Gastrocnemius medialis (tissue), 4 donors: ENCODE measurements around the gene LAMC3. TPM values are rescaled to one million over a fixed set of nuclear protein-coding genes. Genes with fewer than 3 reads are reported as not detected.

Experiments used
- ATAC-seq, 2 donors: fragments of 150-250 bp; one replicate each; pipeline ENCODE4 v1.9.1; 2016
- DNase-seq, 2 donors: peaks; one replicate each; pipeline ENCODE4 v3.0.0-alpha.2; 2019
- H3K27ac ChIP-seq, 4 donors: fragments of 200-600 bp; sonication (generic); 1 replicate in 1 of 4; 2 replicates in 3 of 4; pipeline ENCODE4 v1.5.1; 2016 to 2018; ENCODE audit warnings: mild to moderate bottlenecking in 2 of 4, moderate library complexity in 1 of 4
- H3K27me3 ChIP-seq, 3 donors: fragments of 200-600 bp; sonication (generic) in 2 of 3; 1 replicate in 1 of 3; 2 replicates in 2 of 3; pipeline versions ENCODE4 v1.5.1 to v1.6.0; 2016 to 2019; ENCODE audit warnings: mild to moderate bottlenecking in 1 of 3, moderate library complexity in 1 of 3
- H3K36me3 ChIP-seq, 2 donors: fragments of 200-600 bp; sonication (generic) in 1 of 2; one replicate each; pipeline ENCODE4 v1.5.1; 2017 to 2018
- H3K4me1 ChIP-seq, 2 donors: fragments of 200-600 bp; sonication (generic) in 1 of 2; one replicate each; pipeline ENCODE4 v1.5.1; 2016 to 2017; ENCODE audit warnings: mild to moderate bottlenecking in 2 of 2
- H3K4me3 ChIP-seq, 4 donors: fragments of 200-600 bp; sonication (generic) in 3 of 4; 1 replicate in 1 of 4; 2 replicates in 3 of 4; pipeline ENCODE4 v1.5.1; 2016 to 2019; ENCODE audit warnings: mild to moderate bottlenecking in 2 of 4
- H3K9me3 ChIP-seq, 3 donors: fragments of 200-600 bp; sonication (generic) in 2 of 3; 1 replicate in 1 of 3; 2 replicates in 2 of 3; pipeline ENCODE4 v1.5.1; 2016 to 2019
- POLR2A ChIP-seq, 2 donors: fragments of 450-650 bp; IDR thresholded peaks; one replicate each; pipeline ENCODE4 v1.6.1; 2017; ENCODE audit warnings: antibody characterized with exemption in 2 of 2, mild to moderate bottlenecking in 2 of 2, moderate library complexity in 2 of 2
- in situ Hi-C, 4 donors: fragments of 200-750 bp; cut with MboI; loops; one replicate each; pipeline versions ENCODE4 v1.15.0 to v1.8.0; 2017; ENCODE audit warnings: low sequenced_read_pairs in 4 of 4
- intact Hi-C: fragments of 100-400 bp; cut with DNase I; formaldehyde crosslinking; loops from one replicate; pipeline ENCODE4 v1.15.1; 2023; ENCODE audit warnings: low total_unique reads
- total RNA-seq, 4 donors: library from RNA; depleted of rRNA; stranded (reverse); fragments of >200 nt; gene quantifications; one replicate each; pipeline versions ENCODE4 v1.1.0 to v1.2.3, GENCODE V29; 2016
- TF ChIP-seq, protein P1 (sequence below), 5 experiments: fragments of 450-650 bp in 3 of 5; fragments of 200-600 bp in 2 of 5; sonication (generic) in 2 of 5; IDR thresholded peaks in 4 of 5; conservative IDR thresholded peaks in 1 of 5; 1 replicate in 4 of 5; 2 replicates in 1 of 5; pipeline ENCODE4 v1.5.1; 2016 to 2019; ENCODE audit warnings: antibody characterized with exemption in 5 of 5, mild to moderate bottlenecking in 3 of 5, moderate library complexity in 3 of 5

Gene LAMC3
- total RNA-seq, 4 donors from 2014 or later = 0.07 to 1.5 (median 0.72) TPM

DNA sequence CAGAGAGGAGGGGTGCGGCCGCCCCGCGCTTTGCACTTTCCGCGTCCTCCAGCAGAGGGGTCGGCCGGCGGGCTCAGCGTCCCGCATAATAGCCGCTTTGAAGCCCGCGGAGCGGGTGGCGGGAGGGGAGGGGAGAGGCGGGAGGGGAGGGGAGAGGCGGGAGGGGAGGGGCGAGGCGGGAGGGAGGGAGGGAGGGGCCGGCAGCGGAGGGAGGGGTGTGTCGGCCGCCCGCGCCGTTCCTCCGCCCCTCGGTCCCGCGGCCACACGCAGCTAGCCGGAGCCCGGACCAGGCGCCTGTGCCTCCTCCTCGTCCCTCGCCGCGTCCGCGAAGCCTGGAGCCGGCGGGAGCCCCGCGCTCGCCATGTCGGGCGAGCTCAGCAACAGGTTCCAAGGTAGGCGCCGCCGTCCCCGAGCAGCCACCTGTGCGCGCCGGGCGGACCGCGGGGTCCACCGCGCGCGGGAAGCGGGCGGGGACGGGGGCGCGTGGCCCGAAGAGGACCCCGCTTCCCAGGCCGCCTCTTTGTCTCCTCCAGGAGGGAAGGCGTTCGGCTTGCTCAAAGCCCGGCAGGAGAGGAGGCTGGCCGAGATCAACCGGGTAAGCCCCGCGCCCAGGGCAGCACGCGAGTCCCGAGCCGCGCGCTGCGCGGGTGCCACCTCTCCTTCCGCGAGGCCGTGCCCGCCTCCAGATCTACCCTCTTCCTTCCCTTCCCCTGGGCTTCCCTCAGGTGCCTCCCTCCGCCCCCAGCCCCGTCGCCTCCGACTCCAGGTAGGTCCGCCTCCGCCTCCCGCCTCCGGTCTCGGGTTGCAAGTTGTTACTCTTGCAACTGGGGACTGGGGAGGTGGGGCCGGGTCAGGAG lies 87.5 kb downstream of the LAMC3 start, which contains the start of gene AIF1L:
Gene AIF1L, plus strand, starts transcription at position 263 of the 857 bp plus-strand sequence. Its CDS starts 99 bp downstream, at position 362.
- intact Hi-C loops = no loop called here
- Histone ChIP-seq H3K4me3 (peak within 1 kb of the TSS; percentile 47 to 57 (median 54)), H3K4me1 (no peaks in the 10 kb centered on the region), H3K9me3 (no peaks in the 10 kb centered on the region), H3K27me3 (peaks cover 33 to 47% (median 33%) of the 10 kb centered on the region in 3 donors), H3K27ac (peak within 1 kb of the TSS; percentile 30 to 72 (median 62)), H3K36me3 (no peaks in the 10 kb centered on the region)
- DNase-seq (no peak), ATAC-seq (peak in 1 of 2 donors; percentile 10)
- TF ChIP-seq POLR2A (IDR thresholded peaks at IDR 0.05) = peak in 1 of 2 donors; percentile 34
- TF ChIP-seq, protein P1, sequence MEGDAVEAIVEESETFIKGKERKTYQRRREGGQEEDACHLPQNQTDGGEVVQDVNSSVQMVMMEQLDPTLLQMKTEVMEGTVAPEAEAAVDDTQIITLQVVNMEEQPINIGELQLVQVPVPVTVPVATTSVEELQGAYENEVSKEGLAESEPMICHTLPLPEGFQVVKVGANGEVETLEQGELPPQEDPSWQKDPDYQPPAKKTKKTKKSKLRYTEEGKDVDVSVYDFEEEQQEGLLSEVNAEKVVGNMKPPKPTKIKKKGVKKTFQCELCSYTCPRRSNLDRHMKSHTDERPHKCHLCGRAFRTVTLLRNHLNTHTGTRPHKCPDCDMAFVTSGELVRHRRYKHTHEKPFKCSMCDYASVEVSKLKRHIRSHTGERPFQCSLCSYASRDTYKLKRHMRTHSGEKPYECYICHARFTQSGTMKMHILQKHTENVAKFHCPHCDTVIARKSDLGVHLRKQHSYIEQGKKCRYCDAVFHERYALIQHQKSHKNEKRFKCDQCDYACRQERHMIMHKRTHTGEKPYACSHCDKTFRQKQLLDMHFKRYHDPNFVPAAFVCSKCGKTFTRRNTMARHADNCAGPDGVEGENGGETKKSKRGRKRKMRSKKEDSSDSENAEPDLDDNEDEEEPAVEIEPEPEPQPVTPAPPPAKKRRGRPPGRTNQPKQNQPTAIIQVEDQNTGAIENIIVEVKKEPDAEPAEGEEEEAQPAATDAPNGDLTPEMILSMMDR (IDR thresholded peaks at IDR 0.05 in 4 of 5, conservative IDR thresholded peaks at IDR 0.05 in 1 of 5) = no peak
- in situ Hi-C loops = no loop called here

DNA sequence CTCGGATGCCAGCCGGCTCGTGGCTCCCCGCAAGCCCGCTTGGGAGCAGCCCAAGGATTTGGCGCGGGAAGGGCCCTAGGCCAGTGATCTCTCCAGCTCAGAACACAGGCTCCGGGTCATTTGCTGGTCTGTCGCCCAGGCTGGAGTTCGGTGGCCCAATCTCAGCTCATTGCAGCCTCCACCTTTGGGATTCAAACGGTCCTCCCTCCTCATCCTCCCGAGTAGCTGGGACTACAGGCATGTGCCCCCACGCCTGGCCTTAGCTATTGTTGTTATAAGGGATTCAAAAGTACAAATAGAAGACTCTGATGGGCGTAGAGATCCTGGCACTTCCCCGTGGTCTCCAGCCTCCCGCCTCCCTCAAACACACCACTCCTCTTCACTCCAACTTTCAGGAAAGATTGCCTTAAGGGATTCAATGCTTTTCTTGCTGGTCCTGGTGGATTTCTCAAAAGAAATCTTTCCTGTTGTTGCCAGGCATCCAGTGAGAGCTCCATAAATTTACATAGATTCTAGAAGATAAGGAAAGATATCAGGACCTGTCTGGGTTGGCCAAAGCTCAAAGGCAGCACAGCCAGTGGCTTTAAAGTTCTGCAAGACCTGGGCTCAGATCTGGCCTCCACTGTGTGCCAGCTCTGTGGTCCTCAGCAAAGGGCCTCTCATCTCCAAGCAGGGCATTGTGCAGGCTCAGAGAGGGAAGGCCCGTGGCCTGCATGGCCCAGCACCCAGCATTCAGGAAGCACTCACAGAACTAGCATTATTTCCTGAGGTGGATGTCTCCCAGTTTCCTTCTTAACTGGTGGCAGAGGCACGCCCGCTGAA lies 88.4 kb downstream of the LAMC3 start:
- peaks cover 33 to 47% (median 33%) of the 10 kb centered on the region in 3 donors for H3K27me3 ChIP-seq
- in situ Hi-C loops = no loop called here
- H3K4me3 ChIP-seq = peak overlapping the region; percentile 47 to 57 (median 54)
- H3K9me3 ChIP-seq = no peaks in the 10 kb centered on the region
- no peak for DNase-seq
- H3K27ac ChIP-seq = peak overlapping the region; percentile 30 to 72 (median 62)
- no peak for ATAC-seq
- intact Hi-C loops = no loop called here
- TF ChIP-seq, protein P1 (IDR thresholded peaks at IDR 0.05 in 4 of 5, conservative IDR thresholded peaks at IDR 0.05 in 1 of 5) = no peak
- TF ChIP-seq POLR2A (IDR thresholded peaks at IDR 0.05) = no peak
- H3K36me3 ChIP-seq = no peaks in the 10 kb centered on the region
- no peaks in the 10 kb centered on the region for H3K4me1 ChIP-seq

- DNase-seq (no peak), ATAC-seq (no peak)
- Histone ChIP-seq H3K4me1 (no peaks in the 10 kb centered on the region), H3K36me3 (no peaks in the 10 kb centered on the region), H3K9me3 (no peaks in the 10 kb centered on the region), H3K4me3 (peak overlapping the region in 3 of 4 donors; percentile 47 to 55 (median 53)), H3K27me3 (peaks cover 29 to 46% (median 33%) of the 10 kb centered on the region in 3 donors), H3K27ac (peak overlapping the region in 3 of 4 donors; percentile 22 to 72 (median 54))
- intact Hi-C loops = no loop called here
- TF ChIP-seq POLR2A (IDR thresholded peaks at IDR 0.05) = no peak
- TF ChIP-seq, protein P1 (IDR thresholded peaks at IDR 0.05 in 4 of 5, conservative IDR thresholded peaks at IDR 0.05 in 1 of 5) = no peak
- in situ Hi-C loops = no loop called here
Measured at GRCh38 chr9:131097948-131098278, 88.9 kb downstream of the LAMC3 start.

DNA sequence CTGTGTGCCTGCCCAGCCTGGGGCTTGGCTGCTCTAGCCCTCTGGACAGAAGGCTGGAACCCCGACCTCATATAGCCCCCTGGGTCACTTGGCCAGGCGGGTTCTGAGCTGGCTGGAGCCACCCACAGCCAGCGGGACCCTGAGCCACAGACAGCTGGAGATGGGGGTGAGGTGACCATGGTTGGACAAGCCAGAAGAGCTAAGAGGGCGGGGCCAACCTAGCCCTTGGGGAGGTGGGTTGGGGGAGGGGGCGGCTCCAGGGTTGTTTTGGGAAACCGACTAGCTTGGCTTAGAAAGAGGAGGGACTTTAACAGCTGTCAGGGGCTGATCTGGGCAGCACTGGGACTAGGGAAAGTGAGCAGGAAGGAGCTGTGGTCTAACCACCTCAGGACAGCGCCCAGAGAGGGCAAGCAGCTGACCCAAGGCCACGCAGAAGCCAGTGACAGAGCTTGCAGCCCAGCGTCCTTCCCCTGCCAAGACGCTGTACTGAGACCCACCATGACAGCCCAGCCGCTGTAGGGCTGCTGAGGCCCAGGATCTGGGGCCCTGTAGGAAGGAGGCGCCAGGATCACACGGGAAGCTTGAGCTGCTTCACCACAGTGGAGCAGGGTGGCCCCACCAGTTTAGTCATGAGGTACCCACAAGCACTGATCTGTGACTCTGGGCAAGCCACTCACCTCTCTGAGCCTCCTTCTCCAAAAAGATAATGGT lies 89.6 kb downstream of the LAMC3 start:
- ATAC-seq (no peak), DNase-seq (no peak)
- peaks cover 29 to 40% (median 33%) of the 10 kb centered on the region in 3 donors for H3K27me3 ChIP-seq
- H3K27ac ChIP-seq = peak overlapping the region in 3 of 4 donors; percentile 22 to 72 (median 54)
- H3K4me1 ChIP-seq = no peaks in the 10 kb centered on the region
- peak overlapping the region in 1 of 4 donors; percentile 53 for H3K4me3 ChIP-seq
- H3K9me3 ChIP-seq = no peaks in the 10 kb centered on the region
- intact Hi-C loops = no loop called here
- TF ChIP-seq, protein P1 (IDR thresholded peaks at IDR 0.05 in 4 of 5, conservative IDR thresholded peaks at IDR 0.05 in 1 of 5) = no peak
- no peak for TF ChIP-seq POLR2A (IDR thresholded peaks at IDR 0.05)
- H3K36me3 ChIP-seq = no peaks in the 10 kb centered on the region
- in situ Hi-C loops = no loop called here
